ENCODE results near the gene FAM83F. TPM values are rescaled to one million over a fixed set of nuclear protein-coding genes. Genes with fewer than 3 reads are reported as not detected.

The FAM83F gene
- total and polyA plus RNA-seq, 4 donors = 0.39 to 1.5 (median 1.2) TPM

- H3K4me1 ChIP-seq (ENCODE audit: control insufficient read depth in 4 of 4, insufficient read depth in 4 of 4, low read length in 3 of 4) = peaks cover 0 to 5% (median 0%) of the 10 kb centered on the region in 4 donors
- no peak overlapping the region for H3K4me3 ChIP-seq (ENCODE audit: low read depth in 1 of 3, low read length in 3 of 3)
- H3K9ac ChIP-seq (ENCODE audit: low read depth in 1 of 2, low read length in 2 of 2) = no peak overlapping the region
- H3K27me3 ChIP-seq (ENCODE audit: control insufficient read depth in 4 of 4, insufficient read depth in 4 of 4, low read length in 3 of 4) = no peaks in the 10 kb centered on the region
- no peak for TF ChIP-seq TAF1 (conservative IDR thresholded peaks at IDR 0.05)
- TF ChIP-seq MAX (IDR thresholded peaks at IDR 0.05) = no peak
- TF ChIP-seq HNF4G (IDR thresholded peaks at IDR 0.05) = no peak
- no peak for TF ChIP-seq FOXA1 (IDR thresholded peaks at IDR 0.05)
- TF ChIP-seq GABPA (IDR thresholded peaks at IDR 0.05 in 1 of 2, conservative IDR thresholded peaks at IDR 0.05 in 1 of 2) = no peak
- TF ChIP-seq NR2F2 (IDR thresholded peaks at IDR 0.05) = no peak
- TF ChIP-seq REST (IDR thresholded peaks at IDR 0.05) = no peak
- TF ChIP-seq SP1 (IDR thresholded peaks at IDR 0.05) = no peak
- no peak for TF ChIP-seq YY1 (IDR thresholded peaks at IDR 0.05)
- TF ChIP-seq, protein P1, sequence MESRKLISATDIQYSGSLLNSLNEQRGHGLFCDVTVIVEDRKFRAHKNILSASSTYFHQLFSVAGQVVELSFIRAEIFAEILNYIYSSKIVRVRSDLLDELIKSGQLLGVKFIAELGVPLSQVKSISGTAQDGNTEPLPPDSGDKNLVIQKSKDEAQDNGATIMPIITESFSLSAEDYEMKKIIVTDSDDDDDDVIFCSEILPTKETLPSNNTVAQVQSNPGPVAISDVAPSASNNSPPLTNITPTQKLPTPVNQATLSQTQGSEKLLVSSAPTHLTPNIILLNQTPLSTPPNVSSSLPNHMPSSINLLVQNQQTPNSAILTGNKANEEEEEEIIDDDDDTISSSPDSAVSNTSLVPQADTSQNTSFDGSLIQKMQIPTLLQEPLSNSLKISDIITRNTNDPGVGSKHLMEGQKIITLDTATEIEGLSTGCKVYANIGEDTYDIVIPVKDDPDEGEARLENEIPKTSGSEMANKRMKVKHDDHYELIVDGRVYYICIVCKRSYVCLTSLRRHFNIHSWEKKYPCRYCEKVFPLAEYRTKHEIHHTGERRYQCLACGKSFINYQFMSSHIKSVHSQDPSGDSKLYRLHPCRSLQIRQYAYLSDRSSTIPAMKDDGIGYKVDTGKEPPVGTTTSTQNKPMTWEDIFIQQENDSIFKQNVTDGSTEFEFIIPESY (IDR thresholded peaks at IDR 0.05) = no peak
- no peak for TF ChIP-seq RXRA (IDR thresholded peaks at IDR 0.05)
- TF ChIP-seq RAD21 (IDR thresholded peaks at IDR 0.05) = no peak
- no peak for TF ChIP-seq HNF4A (conservative IDR thresholded peaks at IDR 0.05)
- TF ChIP-seq, protein P2, sequence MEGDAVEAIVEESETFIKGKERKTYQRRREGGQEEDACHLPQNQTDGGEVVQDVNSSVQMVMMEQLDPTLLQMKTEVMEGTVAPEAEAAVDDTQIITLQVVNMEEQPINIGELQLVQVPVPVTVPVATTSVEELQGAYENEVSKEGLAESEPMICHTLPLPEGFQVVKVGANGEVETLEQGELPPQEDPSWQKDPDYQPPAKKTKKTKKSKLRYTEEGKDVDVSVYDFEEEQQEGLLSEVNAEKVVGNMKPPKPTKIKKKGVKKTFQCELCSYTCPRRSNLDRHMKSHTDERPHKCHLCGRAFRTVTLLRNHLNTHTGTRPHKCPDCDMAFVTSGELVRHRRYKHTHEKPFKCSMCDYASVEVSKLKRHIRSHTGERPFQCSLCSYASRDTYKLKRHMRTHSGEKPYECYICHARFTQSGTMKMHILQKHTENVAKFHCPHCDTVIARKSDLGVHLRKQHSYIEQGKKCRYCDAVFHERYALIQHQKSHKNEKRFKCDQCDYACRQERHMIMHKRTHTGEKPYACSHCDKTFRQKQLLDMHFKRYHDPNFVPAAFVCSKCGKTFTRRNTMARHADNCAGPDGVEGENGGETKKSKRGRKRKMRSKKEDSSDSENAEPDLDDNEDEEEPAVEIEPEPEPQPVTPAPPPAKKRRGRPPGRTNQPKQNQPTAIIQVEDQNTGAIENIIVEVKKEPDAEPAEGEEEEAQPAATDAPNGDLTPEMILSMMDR (IDR thresholded peaks at IDR 0.05; ENCODE audit: low read depth, low read length, missing input control) = no peak
- no peak for TF ChIP-seq ATF3 (IDR thresholded peaks at IDR 0.05)
- TF ChIP-seq EGR1 (IDR thresholded peaks at IDR 0.05; ENCODE audit: low read depth in 2 of 2) = no peak
- no peak for DNase-seq (ENCODE audit: low spot score)
- WGBS = 92% methylated on average over 10 of the region's 10 CpGs
- H3K36me3 ChIP-seq (ENCODE audit: control insufficient read depth in 4 of 4, insufficient read depth in 3 of 4, low read depth in 1 of 4, low read length in 3 of 4) = no peaks in the 10 kb centered on the region
- no peak overlapping the region for H3K27ac ChIP-seq (ENCODE audit: low read depth in 1 of 2, low read length in 2 of 2)
- no peaks in the 10 kb centered on the region for H3K9me3 ChIP-seq (ENCODE audit: control insufficient read depth in 4 of 4, low read length in 3 of 4)
Measured at GRCh38 chr22:40025856-40026255, 31.1 kb downstream of the FAM83F start.

DNA sequence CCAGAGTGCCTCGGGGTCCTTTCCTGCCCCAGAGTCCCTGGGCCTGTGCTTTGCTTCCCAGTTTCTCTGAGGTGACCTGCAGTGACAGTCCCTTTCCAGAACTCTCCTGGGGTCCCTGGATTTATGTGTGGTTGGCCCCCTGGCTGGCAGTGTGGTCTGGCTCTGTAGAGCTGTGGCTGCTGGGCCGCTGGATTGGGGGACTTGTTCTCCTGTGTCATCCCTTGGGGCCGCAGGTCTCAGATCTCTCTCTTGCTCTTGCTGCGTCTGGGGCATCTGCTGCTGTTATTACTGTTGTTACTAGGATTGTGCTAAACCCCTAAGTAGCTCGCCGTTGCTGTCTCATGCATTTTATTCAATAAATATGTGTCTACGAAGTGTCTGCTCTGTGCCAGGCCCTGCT, 31.9 kb downstream of the FAM83F start:
- Histone ChIP-seq H3K9ac (ENCODE audit: low read depth in 1 of 2, low read length in 2 of 2) (no peak overlapping the region), H3K9me3 (ENCODE audit: control insufficient read depth in 4 of 4, low read length in 3 of 4) (no peaks in the 10 kb centered on the region), H3K4me1 (ENCODE audit: control insufficient read depth in 4 of 4, insufficient read depth in 4 of 4, low read length in 3 of 4) (peaks cover 0 to 5% (median 0%) of the 10 kb centered on the region in 4 donors)
- TF ChIP-seq GABPA (IDR thresholded peaks at IDR 0.05 in 1 of 2, conservative IDR thresholded peaks at IDR 0.05 in 1 of 2) (no peak), HNF4G (IDR thresholded peaks at IDR 0.05) (no peak), YY1 (IDR thresholded peaks at IDR 0.05) (no peak), JUND (IDR thresholded peaks at IDR 0.05) (no peak), FOXA1 (IDR thresholded peaks at IDR 0.05) (no peak), RXRA (IDR thresholded peaks at IDR 0.05) (no peak), HNF4A (conservative IDR thresholded peaks at IDR 0.05) (no peak), MAX (IDR thresholded peaks at IDR 0.05) (no peak), RAD21 (IDR thresholded peaks at IDR 0.05) (no peak), EGR1 (IDR thresholded peaks at IDR 0.05; ENCODE audit: low read depth in 2 of 2) (no peak), NR2F2 (IDR thresholded peaks at IDR 0.05) (no peak), FOXA2 (IDR thresholded peaks at IDR 0.05) (no peak)
- TF ChIP-seq, protein P2 (IDR thresholded peaks at IDR 0.05; ENCODE audit: low read depth, low read length, missing input control) = no peak
- TF ChIP-seq, protein P1 (IDR thresholded peaks at IDR 0.05) = no peak

More for the DNA sequence above, 31.9 kb downstream of the FAM83F start:
- Histone ChIP-seq H3K27me3 (ENCODE audit: control insufficient read depth in 4 of 4, insufficient read depth in 4 of 4, low read length in 3 of 4) (no peaks in the 10 kb centered on the region), H3K27ac (ENCODE audit: low read depth in 1 of 2, low read length in 2 of 2) (no peak overlapping the region), H3K4me3 (ENCODE audit: low read depth in 1 of 3, low read length in 3 of 3) (no peak overlapping the region), H3K36me3 (ENCODE audit: control insufficient read depth in 4 of 4, insufficient read depth in 3 of 4, low read depth in 1 of 4, low read length in 3 of 4) (no peaks in the 10 kb centered on the region)
- WGBS = 92% methylated on average over 7 of the region's 7 CpGs
- no peak for DNase-seq (ENCODE audit: low spot score)
